IPS DF 6.9 (cell line): ENCODE measurements around the gene COMTD1.

Source experiments
- DNase-seq: peaks from one replicate; pipeline ENCODE4 v3.0.0-alpha.2; 2013; ENCODE audit warnings: low read depth, low spot score
- H3K27ac ChIP-seq: one replicate; pipeline ENCODE4 v1.5.1; 2013; ENCODE audit warnings: low read length, control low read depth
- H3K27me3 ChIP-seq: 2 replicates; pipeline ENCODE4 v1.6.1; 2013; ENCODE audit warnings: mild to moderate bottlenecking, low read length; ENCODE audit not compliant: control insufficient read depth, insufficient read depth
- H3K36me3 ChIP-seq: 2 replicates; pipeline ENCODE4 v1.6.1; 2013; ENCODE audit warnings: low read length; ENCODE audit not compliant: control insufficient read depth, insufficient read depth
- H3K4me1 ChIP-seq: 2 replicates; pipeline ENCODE4 v1.6.1; 2013; ENCODE audit warnings: low read length; ENCODE audit not compliant: control insufficient read depth, insufficient read depth
- H3K4me3 ChIP-seq: 2 replicates; pipeline ENCODE4 v1.5.1; 2013; ENCODE audit warnings: mild to moderate bottlenecking, low read length
- H3K9me3 ChIP-seq: 2 replicates; pipeline ENCODE4 v1.6.1; 2013; ENCODE audit warnings: low read length, inconsistent platforms; ENCODE audit not compliant: control insufficient read depth, insufficient read depth
- WGBS: extraction: QIAGEN DNeasy Blood & Tissue Kit; methylation state at CpG from one replicate; pipeline ENCODE4 v1.1.7; 2013; ENCODE audit warnings: mixed read lengths, missing lambda C conversion rate; ENCODE audit not compliant: insufficient read length, insufficient coverage; 5-methylcytosine and 5-hydroxymethylcytosine counted together

Gene COMTD1

DNA sequence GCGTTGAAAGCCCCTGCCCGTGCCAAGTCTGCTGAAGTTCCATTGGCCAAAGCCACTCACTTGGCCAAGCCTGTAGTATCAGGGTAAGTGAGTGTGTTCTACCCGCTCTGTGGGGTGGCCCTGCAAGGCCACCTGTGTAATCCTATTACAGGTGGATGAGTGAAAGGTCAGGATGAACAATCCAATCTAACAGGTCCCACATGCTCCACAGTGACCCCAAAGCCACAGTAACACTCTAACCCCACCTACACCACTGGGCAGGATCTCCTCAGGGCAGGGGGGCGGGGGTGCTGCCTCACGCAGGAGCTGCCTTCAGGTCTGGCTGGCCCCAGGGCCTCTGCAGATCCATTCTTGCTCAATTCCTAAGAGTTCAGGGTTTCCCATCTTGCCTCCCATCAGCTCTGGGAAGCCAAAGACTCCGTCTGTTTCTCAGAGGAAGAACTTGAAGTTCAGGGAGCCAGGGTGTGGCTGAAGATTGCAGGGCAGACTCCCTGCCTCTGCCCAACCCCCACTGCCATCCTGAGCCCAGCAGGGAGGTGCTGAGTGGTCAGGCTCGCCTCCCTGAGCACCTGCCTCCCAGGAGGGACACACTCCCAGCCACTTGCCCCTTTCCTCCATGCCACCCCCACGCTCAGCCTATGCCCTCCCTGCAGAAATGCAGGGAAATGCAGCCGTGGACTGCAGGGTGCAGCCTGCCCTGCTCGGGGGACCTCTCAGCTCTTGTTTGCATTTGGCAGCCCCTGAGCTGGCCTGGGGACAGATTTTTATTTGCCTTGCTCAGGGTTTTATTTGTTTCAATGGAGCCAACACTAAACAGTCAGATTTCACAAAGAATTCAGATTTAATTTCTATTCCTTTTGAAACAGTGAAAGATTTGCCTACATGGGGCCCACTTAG, 9.8 kb upstream of the COMTD1 start:
- H3K27ac ChIP-seq: no peak overlapping the region
- H3K36me3 ChIP-seq: no peaks in the 10 kb centered on the region
- no peaks in the 10 kb centered on the region for H3K9me3 ChIP-seq
- H3K27me3 ChIP-seq: no peaks in the 10 kb centered on the region
- peaks cover 2% of the 10 kb centered on the region for H3K4me1 ChIP-seq
- WGBS: no CpG with 5 or more reads among the region's 10 CpGs
- DNase-seq: no peak
- H3K4me3 ChIP-seq: no peak overlapping the region

DNA sequence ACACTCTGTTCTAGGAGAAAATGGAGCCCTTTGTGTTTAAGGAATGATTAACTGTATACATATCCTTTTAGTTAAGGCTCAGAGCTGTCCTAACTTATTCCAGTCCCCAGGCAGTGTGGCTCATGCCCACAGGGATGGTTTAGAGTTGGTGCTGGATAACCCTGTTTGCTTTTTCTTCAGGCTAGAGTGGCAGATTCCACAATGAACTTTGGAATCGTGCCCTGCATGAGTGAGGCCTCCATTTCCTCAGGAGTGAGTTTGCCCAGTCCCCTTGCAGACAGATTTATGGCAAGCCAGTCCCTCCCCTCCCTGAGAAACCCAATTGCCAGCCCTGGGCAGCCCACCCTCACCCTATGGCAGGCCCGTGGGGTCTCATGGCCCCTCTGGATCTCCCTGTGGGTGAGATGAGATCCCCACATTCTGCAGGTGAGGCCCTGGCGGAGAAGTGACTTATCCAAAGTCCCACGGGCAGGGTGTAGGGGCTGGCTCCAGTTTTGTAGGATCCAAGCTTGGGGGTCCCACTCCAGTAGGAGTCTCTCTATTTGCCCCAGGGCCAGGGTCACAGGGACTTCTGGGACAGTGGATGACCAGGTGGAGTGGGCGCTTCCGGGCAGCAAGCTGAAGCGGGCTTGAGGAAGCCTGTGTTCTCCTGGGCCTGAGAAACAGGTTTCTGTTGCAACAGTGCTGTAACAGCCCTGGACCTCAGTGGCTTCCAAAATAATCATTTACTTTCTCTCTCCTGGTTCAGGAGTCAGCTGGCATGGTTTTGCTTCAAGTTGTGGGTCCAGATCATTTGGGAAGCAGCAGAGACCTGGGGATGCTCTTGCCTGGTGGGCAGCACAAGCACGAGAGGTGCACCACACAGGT, 9.0 kb upstream of the COMTD1 start:
- H3K27me3 ChIP-seq: no peaks in the 10 kb centered on the region
- no peaks in the 10 kb centered on the region for H3K9me3 ChIP-seq
- no CpG with 5 or more reads among the region's 8 CpGs for WGBS
- no peaks in the 10 kb centered on the region for H3K36me3 ChIP-seq
- H3K4me3 ChIP-seq: no peak overlapping the region
- DNase-seq: no peak
- peaks cover 2% of the 10 kb centered on the region for H3K4me1 ChIP-seq
- no peak overlapping the region for H3K27ac ChIP-seq

- Histone ChIP-seq H3K4me1 (peaks cover 2% of the 10 kb centered on the region), H3K9me3 (no peaks in the 10 kb centered on the region), H3K36me3 (no peaks in the 10 kb centered on the region), H3K27me3 (no peaks in the 10 kb centered on the region), H3K27ac (no peak overlapping the region), H3K4me3 (no peak overlapping the region)
- DNase-seq: no peak
- WGBS: no CpG with 5 or more reads among the region's 10 CpGs
Observed at GRCh38 chr10:75243426-75243825, 7.7 kb upstream of the COMTD1 start.

DNA sequence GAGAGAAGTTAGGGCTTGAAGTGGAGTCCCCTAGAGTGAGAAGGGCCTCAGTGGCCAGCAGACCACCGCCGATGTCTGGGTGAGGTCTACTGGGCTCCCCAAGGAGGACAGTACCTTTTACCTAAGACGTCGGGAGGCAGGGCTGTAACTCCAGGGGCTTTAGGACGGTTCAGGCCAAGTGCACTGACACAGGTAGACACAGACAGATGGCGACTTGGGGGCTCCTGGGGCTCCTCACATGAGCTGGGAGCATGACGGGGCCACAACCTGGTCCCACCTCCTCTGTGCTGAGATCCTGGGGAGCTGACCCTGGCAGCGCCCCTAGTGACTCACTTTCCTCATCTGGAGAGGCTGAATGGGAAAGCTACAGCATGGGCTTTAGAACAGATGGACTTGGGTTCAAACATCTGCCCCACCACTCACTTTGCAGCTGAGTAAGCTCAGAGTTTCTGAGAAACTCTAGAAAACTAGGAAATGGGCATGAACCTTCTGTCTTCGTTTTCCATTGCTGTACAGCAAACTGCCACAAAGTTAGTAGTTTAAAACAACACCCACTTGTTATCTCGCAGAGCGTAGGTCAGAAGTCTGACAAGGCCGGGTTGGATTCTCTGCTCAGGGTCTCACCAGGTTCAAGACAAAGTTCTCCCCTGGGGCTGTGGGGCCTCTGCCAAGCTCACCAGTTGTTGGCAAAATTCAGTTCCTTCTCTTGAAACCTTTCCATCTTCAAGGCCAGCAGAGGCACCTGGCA, 4.7 kb upstream of the COMTD1 start:
- Histone ChIP-seq H3K4me3 (no peak overlapping the region), H3K4me1 (no peaks in the 10 kb centered on the region), H3K36me3 (no peaks in the 10 kb centered on the region), H3K9me3 (no peaks in the 10 kb centered on the region), H3K27ac (no peak overlapping the region), H3K27me3 (no peaks in the 10 kb centered on the region)
- WGBS: no CpG with 5 or more reads among the region's 12 CpGs
- no peak for DNase-seq

GRCh38 chr10:75239096-75239790, 3.5 kb upstream of the COMTD1 start:
- no peak for DNase-seq

DNA sequence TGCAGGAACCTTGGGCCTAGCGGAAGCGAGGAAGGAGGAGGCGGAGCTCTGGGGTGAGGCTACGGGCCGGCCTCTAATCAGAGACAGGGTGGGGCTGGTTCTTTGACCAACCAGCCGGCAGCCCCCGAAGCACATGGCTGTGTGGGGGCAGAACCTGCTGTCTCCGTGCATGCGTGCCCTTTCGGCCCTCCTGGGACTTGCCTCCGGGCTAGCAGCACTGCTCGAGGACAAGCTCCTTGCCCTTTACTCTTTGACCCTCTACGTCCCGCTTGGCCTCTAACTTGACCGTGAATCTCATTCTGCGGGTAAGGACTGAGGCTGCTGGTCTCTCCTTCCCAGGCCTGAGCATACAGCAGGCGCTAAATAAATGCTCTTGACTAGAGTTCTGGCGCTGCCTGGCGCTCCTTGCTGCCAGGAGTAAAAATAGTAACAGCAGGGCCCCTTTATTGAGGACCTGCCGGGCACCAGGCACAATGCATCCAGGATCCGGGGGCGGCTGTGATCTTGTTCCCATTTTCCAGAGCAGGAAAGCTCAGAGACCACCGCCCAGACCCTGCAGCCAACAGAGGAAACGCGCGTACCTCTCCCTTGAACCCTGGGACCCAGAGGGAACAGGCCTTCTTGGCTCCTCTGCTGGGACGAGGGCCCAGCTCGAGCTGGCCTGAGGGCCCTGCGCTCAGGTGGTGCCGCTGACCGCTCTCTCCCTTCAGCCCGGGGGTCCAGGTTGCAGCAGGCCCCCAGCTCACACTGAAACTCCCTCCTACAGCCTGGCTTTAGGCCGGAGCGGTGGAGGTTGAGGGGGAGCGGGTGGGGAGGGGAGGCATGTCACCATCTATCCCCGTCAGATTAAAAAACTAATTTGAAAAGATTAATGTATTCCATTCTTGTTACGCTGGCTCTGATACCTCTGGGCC, 2.7 kb upstream of the COMTD1 start:
- WGBS: no CpG with 5 or more reads among the region's 37 CpGs
- Histone ChIP-seq H3K27ac (no peak overlapping the region), H3K9me3 (no peaks in the 10 kb centered on the region), H3K4me3 (no peak overlapping the region), H3K4me1 (peaks cover 3% of the 10 kb centered on the region), H3K36me3 (no peaks in the 10 kb centered on the region), H3K27me3 (no peaks in the 10 kb centered on the region)
- DNase-seq: no peak

More at GRCh38 chr10:75239096-75239790, 3.5 kb upstream of the COMTD1 start:
- Histone ChIP-seq H3K27me3 (no peaks in the 10 kb centered on the region), H3K4me1 (no peaks in the 10 kb centered on the region), H3K9me3 (no peaks in the 10 kb centered on the region), H3K27ac (no peak overlapping the region), H3K4me3 (no peak overlapping the region), H3K36me3 (no peaks in the 10 kb centered on the region)
- no CpG with 5 or more reads among the region's 11 CpGs for whole genome bisulfite sequencing

DNA sequence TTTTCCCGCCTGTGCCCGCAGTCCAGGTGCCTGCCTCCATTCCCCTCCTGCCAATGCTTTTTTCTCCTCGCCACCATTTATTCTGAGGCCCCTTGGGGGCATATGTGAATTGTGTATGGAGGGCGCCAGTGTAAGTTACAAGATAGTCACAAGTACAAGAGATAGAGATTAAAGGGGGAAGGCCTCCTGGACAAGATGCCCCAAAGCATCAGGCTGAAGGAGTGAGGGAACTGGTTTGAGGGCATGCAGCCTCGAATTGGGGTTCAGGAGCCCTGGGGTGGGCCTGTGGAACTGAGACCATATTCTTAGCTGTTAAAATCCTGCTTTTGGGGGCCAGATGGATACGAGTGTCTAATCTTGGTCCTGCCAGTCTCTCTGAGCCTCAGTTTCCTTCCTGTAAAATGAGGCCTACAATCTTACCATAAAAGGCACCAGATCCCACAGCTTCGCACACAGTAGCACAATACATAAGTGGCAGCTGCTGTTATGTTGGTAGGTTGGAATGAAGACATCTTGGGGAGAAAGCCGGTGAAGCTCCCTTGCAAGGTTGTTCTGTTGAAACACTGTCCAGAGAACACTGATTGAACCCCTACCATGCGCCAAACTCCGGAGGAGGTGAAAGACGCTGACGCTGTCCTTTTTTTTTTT, 545 bp upstream of the COMTD1 start:
- H3K4me3 ChIP-seq: no peak overlapping the region
- H3K27ac ChIP-seq: no peak overlapping the region
- DNase-seq: no peak
- no peaks in the 10 kb centered on the region for H3K27me3 ChIP-seq
- peaks cover 10% of the 10 kb centered on the region; the same call in 1 of the 2 replicates for H3K36me3 ChIP-seq
- peaks cover 3% of the 10 kb centered on the region for H3K4me1 ChIP-seq
- no CpG with 5 or more reads among the region's 12 CpGs for WGBS
- no peaks in the 10 kb centered on the region for H3K9me3 ChIP-seq

- peaks cover 3% of the 10 kb centered on the region for H3K4me1 ChIP-seq
- H3K9me3 ChIP-seq: no peaks in the 10 kb centered on the region
- peak overlapping the region; percentile 63 for H3K4me3 ChIP-seq
- peaks cover 10% of the 10 kb centered on the region; the same call in 1 of the 2 replicates for H3K36me3 ChIP-seq
- DNase-seq: no peak
- no CpG with 5 or more reads among the region's 62 CpGs for WGBS
- H3K27ac ChIP-seq: no peak overlapping the region
- no peaks in the 10 kb centered on the region for H3K27me3 ChIP-seq
Observed at GRCh38 chr10:75234683-75235374, 928 bp downstream of the COMTD1 start.
